IPS-NIHi11 (cell line): ENCODE data around the gene RNF148.
A peak's percentile ranks its signal among the peaks of the same experiment; 100 is the strongest.
"Not testable (repeated sequence)": the region's sequence is repeated elsewhere in the genome, so short reads cannot be mapped to it uniquely, and the experiment has no call there.

ENCODE experiments used
- DNase-seq: peaks from one replicate; pipeline ENCODE4 v3.0.0; 2012; ENCODE audit warnings: mixed read lengths, low spot score

RNF148 gene

DNA sequence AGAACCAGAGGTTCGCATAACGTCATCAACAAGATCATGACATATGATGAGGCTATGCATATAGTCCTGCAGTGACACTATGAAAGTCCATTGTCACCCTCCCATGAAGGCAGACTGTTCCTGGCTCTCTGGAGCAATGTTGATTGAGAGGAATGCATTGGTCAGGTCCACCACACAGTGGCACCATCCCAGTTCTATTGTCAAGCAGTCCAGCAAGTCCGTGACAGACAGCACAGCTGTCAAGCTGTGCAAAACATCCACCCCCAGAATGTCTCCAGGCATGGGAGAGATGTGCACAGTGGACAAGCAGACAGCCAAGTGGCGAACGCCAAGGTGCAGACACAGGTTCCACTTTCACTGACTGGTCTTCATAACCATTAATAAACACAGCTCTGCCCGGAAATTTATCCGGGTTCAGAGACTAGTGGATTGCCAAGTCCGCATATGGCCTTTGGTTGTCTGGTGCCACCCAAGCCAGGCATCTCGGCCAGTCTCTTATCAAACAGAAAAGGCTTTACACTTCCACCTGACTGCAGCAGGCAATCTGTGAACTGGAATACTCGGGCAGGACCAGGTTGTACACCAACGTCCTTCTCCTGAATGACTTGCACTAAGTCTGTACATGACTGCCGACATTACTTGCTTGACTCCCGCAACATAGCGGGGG is 11.0 kb downstream of the RNF148 start:
- no peak for DNase-seq

DNA sequence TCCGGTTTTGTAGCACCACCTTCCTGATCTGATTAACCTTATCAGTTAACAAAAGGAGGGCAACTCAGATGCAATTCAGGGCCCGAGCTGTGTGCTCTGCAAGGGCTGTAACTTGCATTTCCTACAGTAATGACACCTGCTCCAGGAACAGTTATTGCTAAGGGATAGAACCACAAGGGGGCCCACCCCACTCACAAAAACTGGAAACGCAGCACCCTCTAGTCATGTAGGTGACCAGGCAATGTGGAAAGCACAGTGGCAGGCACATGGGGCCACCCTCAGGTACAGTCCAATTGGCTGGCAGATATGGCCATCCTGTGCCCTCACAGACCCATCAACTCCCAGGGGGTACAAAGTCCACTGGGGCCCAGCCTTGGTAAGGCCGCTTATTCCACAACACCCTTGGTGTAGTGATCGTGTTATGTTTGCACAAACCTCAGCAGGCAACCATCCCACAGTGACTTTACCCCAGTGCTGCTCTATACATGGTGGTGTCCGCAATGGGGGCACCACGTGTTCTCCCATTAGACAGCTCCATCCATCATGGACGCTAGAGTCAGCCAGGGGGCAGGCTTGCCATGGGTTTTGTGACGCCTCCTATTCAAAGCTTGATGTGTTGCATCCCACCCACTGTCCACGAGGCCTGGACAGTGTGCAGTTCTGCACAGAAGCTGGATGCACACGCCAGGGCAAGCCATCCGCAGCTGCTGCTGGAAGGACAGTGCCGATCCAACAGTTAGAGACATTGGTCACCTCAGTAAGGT is 13.2 kb downstream of the RNF148 start:
- DNase-seq: peak; percentile 14

DNA sequence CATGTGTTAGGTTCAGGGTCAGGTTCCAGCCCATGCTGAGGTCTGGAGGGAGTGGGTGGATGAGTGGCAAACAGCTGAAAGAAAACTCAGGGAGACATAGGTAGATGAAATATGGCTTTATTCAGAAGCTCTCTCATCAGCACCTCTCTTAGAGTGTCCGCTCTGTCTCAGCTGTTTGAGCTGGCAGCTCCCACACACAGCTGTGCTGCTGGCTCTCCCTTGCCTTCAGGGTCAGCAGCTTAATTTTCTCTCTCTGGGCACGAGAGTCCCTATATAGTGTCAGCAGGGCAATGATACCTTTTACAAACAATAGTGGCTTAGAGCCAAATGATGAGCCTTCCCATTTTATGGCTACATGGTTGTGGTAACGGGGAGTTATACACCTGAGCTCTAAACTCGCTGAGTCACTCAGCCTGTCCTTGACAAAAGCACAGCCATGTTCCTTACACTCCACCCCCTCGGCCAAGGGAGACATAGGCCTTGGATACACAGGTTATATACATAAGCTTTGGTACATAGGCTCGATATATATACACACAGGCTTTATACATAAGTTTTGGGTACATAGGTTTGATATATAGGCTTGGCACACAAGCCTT is 14.2 kb downstream of the RNF148 start:
- no peak for DNase-seq

- peak; percentile 12 for DNase-seq
Observed at GRCh38 chr7:122686360-122686878, 16.3 kb downstream of the RNF148 start.

DNA sequence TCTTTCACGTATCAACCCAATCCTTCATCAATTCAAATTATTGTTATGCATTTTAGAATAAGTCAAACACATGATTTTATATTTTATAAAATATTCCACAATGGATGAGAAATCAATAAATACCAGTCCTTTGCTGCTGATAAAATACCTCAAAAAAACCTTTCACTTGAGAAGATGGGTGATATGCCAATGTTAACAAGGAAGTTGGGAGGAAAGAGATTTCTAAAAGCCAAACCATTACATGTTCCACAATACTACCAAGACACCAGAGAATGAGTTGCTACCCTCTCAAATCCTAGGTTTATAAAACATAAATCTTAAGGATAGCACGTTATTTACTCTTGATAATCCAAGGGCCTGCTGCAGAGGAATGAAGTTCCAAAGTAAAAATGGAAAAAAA is 18.2 kb downstream of the RNF148 start:
- DNase-seq: no peak

DNA sequence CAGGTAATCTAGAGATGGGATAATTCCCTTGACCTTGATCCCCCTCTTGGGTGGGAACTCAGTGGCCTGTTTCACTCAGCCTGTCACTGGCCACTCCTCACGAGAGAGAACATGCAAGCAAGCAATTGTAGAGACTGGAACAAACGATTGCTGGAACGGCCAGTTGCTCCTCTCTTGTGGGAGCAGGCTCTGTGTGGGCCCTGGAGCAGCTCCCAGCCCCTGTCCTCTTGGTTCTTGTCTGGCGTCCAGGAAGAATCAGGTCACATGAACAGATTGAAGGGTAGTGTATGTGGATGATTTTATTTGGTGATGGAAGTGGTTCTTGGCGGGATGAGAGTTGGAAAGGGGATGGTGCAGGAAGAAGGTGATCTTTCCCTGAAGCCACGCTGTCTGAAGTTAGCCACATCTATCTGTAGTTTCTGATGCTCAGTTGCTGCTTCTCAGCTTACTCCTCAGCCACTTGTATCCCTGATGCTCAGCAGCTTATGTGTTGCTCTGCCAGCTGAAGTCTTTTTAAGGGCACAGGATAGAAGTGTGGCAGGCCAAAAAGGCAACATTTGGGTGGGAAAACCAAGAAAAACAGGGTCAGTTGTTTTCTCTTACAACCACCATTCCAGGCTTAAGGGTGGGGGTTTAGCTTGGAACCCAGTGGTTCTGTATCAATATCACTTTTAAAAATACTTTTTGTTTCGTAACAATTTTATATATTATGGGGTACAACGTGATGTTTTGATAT is 19.7 kb downstream of the RNF148 start:
- DNase-seq: no peak

DNA sequence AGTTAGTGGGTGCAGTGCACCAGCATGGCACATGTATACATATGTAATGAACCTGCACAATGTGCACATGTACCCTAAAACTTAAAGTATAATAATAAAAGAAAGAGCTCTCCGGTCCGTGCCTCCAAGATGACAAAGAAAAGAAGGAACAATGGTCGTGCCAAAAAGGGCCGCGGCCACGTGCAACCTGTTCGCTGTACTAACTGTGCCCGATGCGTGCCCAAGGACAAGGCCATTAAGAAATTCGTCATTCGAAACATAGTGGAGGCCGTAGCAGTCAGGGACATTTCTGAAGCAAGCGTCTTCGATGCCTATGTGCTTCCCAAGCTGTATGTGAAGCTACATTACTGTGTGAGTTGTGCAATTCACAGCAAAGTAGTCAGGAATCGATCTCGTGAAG is 21.5 kb downstream of the RNF148 start:
- DNase-seq: not testable (repeated sequence)

- no peak for DNase-seq
Observed at GRCh38 chr7:122679813-122680212, 22.9 kb downstream of the RNF148 start.

GRCh38 chr7:122679269-122679709 is 23.4 kb downstream of the RNF148 start:
- not testable (repeated sequence) for DNase-seq

GRCh38 chr7:122677149-122677548 is 25.6 kb downstream of the RNF148 start:
- DNase-seq: no peak

DNA sequence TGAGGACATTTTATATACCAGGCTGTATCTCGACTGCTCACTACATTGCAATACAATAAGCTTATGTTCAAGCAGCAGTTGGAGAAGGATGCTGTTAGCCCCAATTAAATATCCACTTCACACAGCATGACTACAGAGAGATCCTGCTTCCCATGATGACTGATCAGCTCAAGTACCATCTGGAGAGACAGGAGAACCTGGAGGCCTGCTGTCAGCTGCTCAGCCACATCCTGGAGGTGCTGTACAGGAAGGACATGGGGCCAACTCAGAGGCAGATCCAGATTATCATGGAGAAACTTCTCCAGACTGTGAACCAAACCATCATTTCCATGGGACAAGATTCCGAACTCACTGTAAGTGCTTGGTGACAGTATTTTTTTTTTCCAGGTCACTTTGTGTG is 26.3 kb downstream of the RNF148 start:
- DNase-seq: no peak

GRCh38 chr7:122675621-122676020 is 27.1 kb downstream of the RNF148 start:
- DNase-seq: no peak

GRCh38 chr7:122675011-122675410 is 27.7 kb downstream of the RNF148 start:
- DNase-seq: no peak

- no peak for DNase-seq
Observed at GRCh38 chr7:122674502-122674901, 28.2 kb downstream of the RNF148 start.

GRCh38 chr7:122673951-122674350 is 28.8 kb downstream of the RNF148 start:
- DNase-seq: no peak

DNA sequence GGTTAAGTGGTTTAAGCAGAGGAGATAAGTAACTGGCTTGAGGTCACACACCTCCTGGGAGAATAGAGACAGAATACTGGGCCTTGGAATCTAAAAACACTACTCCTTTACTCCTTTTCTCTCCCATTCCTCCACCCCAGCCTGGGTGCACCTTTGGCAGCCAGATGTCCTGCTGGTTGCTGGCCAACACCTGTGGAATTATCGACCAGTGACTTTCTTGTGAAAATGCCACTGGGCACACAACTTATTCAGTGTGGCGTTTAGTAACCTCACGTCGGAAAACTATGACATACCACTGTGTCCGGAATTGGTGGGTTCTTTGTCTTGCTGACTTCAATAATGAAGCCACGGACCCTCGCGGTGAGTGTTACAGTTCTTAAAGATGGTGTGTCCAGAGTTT is 30.2 kb downstream of the RNF148 start:
- DNase-seq: no peak

- DNase-seq: no peak
Observed at GRCh38 chr7:122663733-122664132, 39.0 kb downstream of the RNF148 start.

GRCh38 chr7:122658856-122659255 is 43.9 kb downstream of the RNF148 start:
- DNase-seq: no peak

GRCh38 chr7:122653685-122654084 is 49.0 kb downstream of the RNF148 start:
- DNase-seq: no peak

- peak; percentile 20 for DNase-seq
Observed at GRCh38 chr7:122652876-122653275, 49.8 kb downstream of the RNF148 start.
